Measurements from ENCODE around the gene GAS7. TPM values are rescaled to one million over a fixed set of nuclear protein-coding genes. Genes with fewer than 3 reads are reported as not detected.

GAS7 gene
- total and polyA plus RNA-seq, 7 donors = 6.5 to 67.6 (median 35.1) TPM

GRCh38 chr17:10067446-10068143 is 130.8 kb downstream of the GAS7 start:
- Histone ChIP-seq H3K9me3 (no peaks in the 10 kb centered on the region), H3K27ac (no peak overlapping the region), H3K27me3 (no peaks in the 10 kb centered on the region), H3K4me1 (peaks cover 0 to 15% (median 10%) of the 10 kb centered on the region in 4 donors), H3K4me3 (no peak overlapping the region), H3K36me3 (no peaks in the 10 kb centered on the region)
- intact Hi-C loops (cut with DNase I) = no loop called here
- 84 to 92% methylated on average over 8 of the region's 8 CpGs for WGBS, 2 donors
- no peak for DNase-seq
- TF ChIP-seq POLR2A (IDR thresholded peaks at IDR 0.05) (no peak), POLR2AphosphoS5 (IDR thresholded peaks at IDR 0.05) (no peak), CTCF (IDR thresholded peaks at IDR 0.05) (no peak), EP300 (IDR thresholded peaks at IDR 0.05) (no peak)

GRCh38 chr17:10064536-10064935 is 133.9 kb downstream of the GAS7 start:
- no peaks in the 10 kb centered on the region for H3K36me3 ChIP-seq
- peak overlapping the region in 3 of 4 donors; percentile 33 to 59 (median 56) for H3K27ac ChIP-seq
- 95 to 96% methylated on average over 3 of the region's 3 CpGs for WGBS, 2 donors
- intact Hi-C loops (cut with DNase I) = no loop called here
- no peak for DNase-seq
- no peaks in the 10 kb centered on the region for H3K9me3 ChIP-seq
- peaks cover 0 to 37% (median 32%) of the 10 kb centered on the region in 4 donors for H3K4me1 ChIP-seq
- H3K27me3 ChIP-seq = no peaks in the 10 kb centered on the region
- H3K4me3 ChIP-seq = no peak overlapping the region
- no peak for TF ChIP-seq POLR2A (IDR thresholded peaks at IDR 0.05)
- TF ChIP-seq CTCF (IDR thresholded peaks at IDR 0.05) = no peak
- no peak for TF ChIP-seq POLR2AphosphoS5 (IDR thresholded peaks at IDR 0.05)
- no peak for TF ChIP-seq EP300 (IDR thresholded peaks at IDR 0.05)

- intact Hi-C loops (cut with DNase I) = no loop called here
- no peaks in the 10 kb centered on the region for H3K27me3 ChIP-seq
- H3K4me1 ChIP-seq = peaks cover 0 to 39% (median 33%) of the 10 kb centered on the region in 4 donors
- TF ChIP-seq POLR2A (IDR thresholded peaks at IDR 0.05) = no peak
- TF ChIP-seq POLR2AphosphoS5 (IDR thresholded peaks at IDR 0.05) = peak in 3 of 4 donors; percentile 10 to 51 (median 22)
- TF ChIP-seq EP300 (IDR thresholded peaks at IDR 0.05) = peak in 1 of 4 donors; percentile 50
- no peaks in the 10 kb centered on the region for H3K36me3 ChIP-seq
- DNase-seq = peak; percentile 79
- H3K27ac ChIP-seq = peak overlapping the region in 3 of 4 donors; percentile 33 to 60 (median 56)
- H3K4me3 ChIP-seq = no peak overlapping the region
- H3K9me3 ChIP-seq = no peaks in the 10 kb centered on the region
- WGBS, 2 donors = 55 to 78% methylated on average over 17 of the region's 17 CpGs
Observed at GRCh38 chr17:10063730-10064241, 134.6 kb downstream of the GAS7 start.

GRCh38 chr17:10062691-10063385 is 135.6 kb downstream of the GAS7 start:
- peaks cover 0 to 39% (median 32%) of the 10 kb centered on the region in 4 donors for H3K4me1 ChIP-seq

More at GRCh38 chr17:10062691-10063385, 135.6 kb downstream of the GAS7 start:
- peak overlapping the region in 3 of 4 donors; percentile 33 to 76 (median 60) for H3K27ac ChIP-seq
- no peaks in the 10 kb centered on the region for H3K36me3 ChIP-seq
- peak; percentile 59 for DNase-seq
- no peak overlapping the region for H3K4me3 ChIP-seq
- no peaks in the 10 kb centered on the region for H3K27me3 ChIP-seq
- no peaks in the 10 kb centered on the region for H3K9me3 ChIP-seq
- intact Hi-C loops (cut with DNase I) = no loop called here
- TF ChIP-seq POLR2A (IDR thresholded peaks at IDR 0.05) (no peak), EP300 (IDR thresholded peaks at IDR 0.05) (no peak), CTCF (IDR thresholded peaks at IDR 0.05) (no peak), POLR2AphosphoS5 (IDR thresholded peaks at IDR 0.05) (no peak)
- 75 to 91% methylated on average over 14 of the region's 14 CpGs for WGBS, 2 donors
